CD4-positive, alpha-beta memory T cell (primary cell): ENCODE data around the gene EML1. TPM values are rescaled to one million over a fixed set of nuclear protein-coding genes. Genes with fewer than 3 reads are reported as not detected.

ENCODE experiments used
- CTCF ChIA-PET: fragments of 350-600 bp; sonication (Branson Sonifier 250); formaldehyde crosslinking; loops from one replicate; lab custom pipeline; 2021; ENCODE audit warnings: inconsistent platforms; ENCODE audit not compliant: partially characterized antibody; lab: Charles Lee
- POLR2A ChIA-PET: fragments of 350-600 bp; sonication (Branson Sonifier 250); formaldehyde crosslinking; loops from one replicate; lab custom pipeline; 2021; ENCODE audit not compliant: partially characterized antibody; lab: Charles Lee
- DNase-seq, 5 donors: peaks; one replicate each; pipeline versions ENCODE4 v3.0.0 to v3.0.0-alpha.2; 2020 to 2022; ENCODE audit warnings: mixed read lengths in 1 of 5
- H3K27ac ChIP-seq: one replicate; pipeline ENCODE4 v1.7.0; 2013; ENCODE audit warnings: low read depth, low read length
- H3K27me3 ChIP-seq: 2 replicates; pipeline ENCODE4 v1.7.0; 2013; ENCODE audit warnings: mild to moderate bottlenecking, low read length, moderate library complexity; ENCODE audit not compliant: insufficient read depth
- H3K36me3 ChIP-seq: 2 replicates; pipeline ENCODE4 v1.7.0; 2013; ENCODE audit warnings: mild to moderate bottlenecking, low read length, moderate library complexity; ENCODE audit not compliant: insufficient read depth
- H3K4me1 ChIP-seq: 2 replicates; pipeline ENCODE4 v1.7.0; 2013; ENCODE audit warnings: mild to moderate bottlenecking, low read length, moderate library complexity; ENCODE audit not compliant: insufficient read depth
- H3K4me3 ChIP-seq, 2 donors: one replicate each; pipeline ENCODE4 v1.7.0; 2013; ENCODE audit warnings: low read length in 2 of 2, mild to moderate bottlenecking in 1 of 2
- H3K9me3 ChIP-seq, 2 donors: one replicate each; pipeline ENCODE4 v1.7.0; 2013; ENCODE audit warnings: low read length in 2 of 2, control low read depth in 1 of 2; ENCODE audit not compliant: control insufficient read depth in 1 of 2
- H3K27ac Mint-ChIP-seq, 7 donors: one replicate each; pipeline ENCODE4 v1.8.0; 2020 to 2021; ENCODE audit warnings: mixed read lengths in 7 of 7, mild to moderate bottlenecking in 6 of 7, inconsistent platforms in 3 of 7, moderate library complexity in 3 of 7
- H3K27me3 Mint-ChIP-seq, 2 donors: one replicate each; pipeline ENCODE4 v1.8.0; 2020 to 2021; ENCODE audit warnings: mixed read lengths in 2 of 2
- H3K36me3 Mint-ChIP-seq, 2 donors: one replicate each; pipeline ENCODE4 v1.8.0; 2020 to 2021; ENCODE audit warnings: mixed read lengths in 2 of 2, inconsistent platforms in 1 of 2, mild to moderate bottlenecking in 1 of 2
- H3K4me1 Mint-ChIP-seq, 4 donors: one replicate each; pipeline ENCODE4 v1.8.0; 2020 to 2021; ENCODE audit warnings: mixed read lengths in 4 of 4, mild to moderate bottlenecking in 1 of 4
- H3K4me3 Mint-ChIP-seq, 8 donors: one replicate each; pipeline ENCODE4 v1.8.0; 2020 to 2021; ENCODE audit warnings: mixed read lengths in 8 of 8, mild to moderate bottlenecking in 7 of 8, moderate library complexity in 6 of 8, inconsistent platforms in 3 of 8
- H3K9me3 Mint-ChIP-seq, 8 donors: one replicate each; pipeline ENCODE4 v1.8.0; 2020 to 2021; ENCODE audit warnings: mixed read lengths in 8 of 8, mild to moderate bottlenecking in 5 of 8, inconsistent platforms in 3 of 8, moderate library complexity in 1 of 8
- intact Hi-C: fragments of 100-400 bp; cut with micrococcal nuclease; formaldehyde crosslinking; loops from one replicate; pipeline ENCODE4 v1.15.1; 2023
- polyA plus RNA-seq, 2 donors: library from polyadenylated mRNA; unstranded; fragments of 300-500 nt; fragmentation: Illumina TruSeq; gene quantifications; one replicate each; pipeline ENCODE4 v1.2.3, GENCODE V29; 2021
- total RNA-seq, 2 experiments: library from RNA; stranded (reverse); gene quantifications; one replicate each; pipeline ENCODE4 v1.2.3, GENCODE V29; 2021

The EML1 gene
- total and polyA plus RNA-seq, 4 experiments from 2014 or later: 0.22 to 0.23 TPM; not detected in 2

- Histone ChIP-seq H3K4me3 (no peak overlapping the region), H3K9me3 (no peaks in the 10 kb centered on the region), H3K27ac (no peak overlapping the region), H3K4me1 (no peaks in the 10 kb centered on the region), H3K36me3 (no peaks in the 10 kb centered on the region), H3K27me3 (no peaks in the 10 kb centered on the region)
- intact Hi-C loops: no loop called here
- ChIA-PET CTCF (interaction anchor here (0.6 to 5.4 kb wide), 13 partner anchors 10 to 394 kb away, joined by 3 to 116 read pairs (median 5); no protein-coding TSS in a partner anchor), POLR2A (interaction anchor here (1.2 to 2.9 kb wide), 3 partner anchors 81 to 208 kb away, joined by 5 to 18 read pairs (median 6); partner anchors contain the start of gene EVL)
- no peak for DNase-seq
- H3K4me1 Mint-ChIP-seq: peaks cover 3 to 11% (median 10%) of the 10 kb centered on the region in 4 donors
- H3K36me3 Mint-ChIP-seq: no peaks in the 10 kb centered on the region
- no peak overlapping the region for H3K4me3 Mint-ChIP-seq
- peak overlapping the region in 3 of 7 donors; percentile 20 to 46 (median 33) for H3K27ac Mint-ChIP-seq
- peaks cover 0 to 5% (median 0%) of the 10 kb centered on the region in 8 donors for H3K9me3 Mint-ChIP-seq
- H3K27me3 Mint-ChIP-seq: no peaks in the 10 kb centered on the region
Measured at GRCh38 chr14:99984036-99984435, 190.8 kb downstream of the EML1 start.

GRCh38 chr14:99986396-99986795, 193.2 kb downstream of the EML1 start:
- Histone ChIP-seq H3K27me3 (no peaks in the 10 kb centered on the region), H3K27ac (no peak overlapping the region), H3K4me3 (no peak overlapping the region), H3K4me1 (no peaks in the 10 kb centered on the region), H3K9me3 (no peaks in the 10 kb centered on the region), H3K36me3 (no peaks in the 10 kb centered on the region)
- Mint-ChIP-seq H3K4me1 (peaks cover 3 to 11% (median 10%) of the 10 kb centered on the region in 4 donors), H3K27ac (no peak overlapping the region), H3K9me3 (peaks cover 0 to 5% (median 0%) of the 10 kb centered on the region in 8 donors), H3K27me3 (no peaks in the 10 kb centered on the region), H3K36me3 (no peaks in the 10 kb centered on the region), H3K4me3 (no peak overlapping the region)
- intact Hi-C loops: no loop called here
- POLR2A ChIA-PET: interaction anchor here (1.3 kb wide), 1 partner anchor 207 kb away, joined by 3 read pairs; no protein-coding TSS in a partner anchor
- DNase-seq: no peak
- CTCF ChIA-PET: interaction anchor here (1.2 to 1.5 kb wide), 2 partner anchors 83 to 207 kb away, joined by 4 to 8 read pairs; no protein-coding TSS in a partner anchor

- Histone ChIP-seq H3K4me1 (no peaks in the 10 kb centered on the region), H3K4me3 (no peak overlapping the region), H3K27ac (no peak overlapping the region), H3K9me3 (no peaks in the 10 kb centered on the region), H3K27me3 (no peaks in the 10 kb centered on the region), H3K36me3 (no peaks in the 10 kb centered on the region)
- H3K36me3 Mint-ChIP-seq: no peaks in the 10 kb centered on the region
- no peak overlapping the region for H3K4me3 Mint-ChIP-seq
- DNase-seq: no peak
- intact Hi-C loops: no loop called here
- no peaks in the 10 kb centered on the region for H3K27me3 Mint-ChIP-seq
- peaks cover 0 to 5% (median 0%) of the 10 kb centered on the region in 8 donors for H3K9me3 Mint-ChIP-seq
- ChIA-PET CTCF (interaction anchor here (1.3 kb wide), 2 partner anchors 8 to 204 kb away, joined by 5 to 7 read pairs; no protein-coding TSS in a partner anchor), POLR2A (no interaction called here)
- H3K27ac Mint-ChIP-seq: no peak overlapping the region
- H3K4me1 Mint-ChIP-seq: no peaks in the 10 kb centered on the region
Measured at GRCh38 chr14:99989032-99989431, 195.8 kb downstream of the EML1 start.

GRCh38 chr14:99990268-99991170, 197.3 kb downstream of the EML1 start:
- H3K9me3 ChIP-seq: no peaks in the 10 kb centered on the region
- H3K4me3 Mint-ChIP-seq: no peak overlapping the region

GRCh38 chr14:99991331-99991730, 198.1 kb downstream of the EML1 start:
- no peaks in the 10 kb centered on the region for H3K4me1 ChIP-seq
- no peak overlapping the region for H3K27ac Mint-ChIP-seq
- CTCF ChIA-PET: no interaction called here
- DNase-seq: no peak
- no peak overlapping the region for H3K27ac ChIP-seq
- POLR2A ChIA-PET: no interaction called here
- peaks cover 0 to 8% (median 3%) of the 10 kb centered on the region in 4 donors for H3K4me1 Mint-ChIP-seq
- no peaks in the 10 kb centered on the region for H3K27me3 ChIP-seq
- H3K9me3 ChIP-seq: no peaks in the 10 kb centered on the region
- intact Hi-C loops: no loop called here
- no peaks in the 10 kb centered on the region for H3K36me3 ChIP-seq
- peaks cover 1 to 2% of the 10 kb centered on the region in 2 donors for H3K27me3 Mint-ChIP-seq
- H3K4me3 Mint-ChIP-seq: no peak overlapping the region
- peaks cover 0 to 4% (median 0%) of the 10 kb centered on the region in 8 donors for H3K9me3 Mint-ChIP-seq
- H3K36me3 Mint-ChIP-seq: no peaks in the 10 kb centered on the region
- no peak overlapping the region for H3K4me3 ChIP-seq

More at GRCh38 chr14:99990268-99991170, 197.3 kb downstream of the EML1 start:
- Histone ChIP-seq H3K4me1 (no peaks in the 10 kb centered on the region), H3K27ac (no peak overlapping the region), H3K36me3 (no peaks in the 10 kb centered on the region), H3K27me3 (no peaks in the 10 kb centered on the region), H3K4me3 (no peak overlapping the region)
- ChIA-PET POLR2A (no interaction called here), CTCF (interaction anchor here (0.8 to 1.3 kb wide), 3 partner anchors 9 to 205 kb away, joined by 4 to 7 read pairs (median 5); no protein-coding TSS in a partner anchor)
- no peaks in the 10 kb centered on the region for H3K36me3 Mint-ChIP-seq
- intact Hi-C loops: no loop called here
- no peaks in the 10 kb centered on the region for H3K4me1 Mint-ChIP-seq
- peaks cover 0 to 5% (median 0%) of the 10 kb centered on the region in 8 donors for H3K9me3 Mint-ChIP-seq
- H3K27me3 Mint-ChIP-seq: peaks cover 0 to 1% of the 10 kb centered on the region in 2 donors
- no peak for DNase-seq
- H3K27ac Mint-ChIP-seq: no peak overlapping the region

Other genes with a start within 250 kb of the EML1 start
- gene CCDC85C, start 189.2 kb upstream of the EML1 start, total RNA-seq: 10 to 100 TPM; 14.1 to 14.4 TPM
- 1 to 10 TPM in 1 of 2 donors, under 1 TPM in 1; 0.36 to 1.8 TPM for gene CCDC85C, start 189.2 kb upstream of the EML1 start, polyA plus RNA-seq
- gene HHIPL1, start 148.3 kb upstream of the EML1 start, total RNA-seq: under 1 TPM; 0.35 to 0.42 TPM
- not detected for gene HHIPL1, start 148.3 kb upstream of the EML1 start, polyA plus RNA-seq
- under 1 TPM; 0.15 to 0.36 TPM for gene CYP46A1, start 109.1 kb upstream of the EML1 start, total RNA-seq
- gene CYP46A1, start 109.1 kb upstream of the EML1 start, polyA plus RNA-seq: not detected